GM19463 (cell line): Measurements from ENCODE around the gene GIT2.

ENCODE experiments used
- ATAC-seq: cut with Tn5 transposase; IDR thresholded peaks from one replicate; pipeline ENCODE4 v1.9.1; 2021; ENCODE audit warnings: mild to moderate bottlenecking, moderate library complexity; ENCODE audit not compliant: unreplicated experiment

The GIT2 gene

DNA sequence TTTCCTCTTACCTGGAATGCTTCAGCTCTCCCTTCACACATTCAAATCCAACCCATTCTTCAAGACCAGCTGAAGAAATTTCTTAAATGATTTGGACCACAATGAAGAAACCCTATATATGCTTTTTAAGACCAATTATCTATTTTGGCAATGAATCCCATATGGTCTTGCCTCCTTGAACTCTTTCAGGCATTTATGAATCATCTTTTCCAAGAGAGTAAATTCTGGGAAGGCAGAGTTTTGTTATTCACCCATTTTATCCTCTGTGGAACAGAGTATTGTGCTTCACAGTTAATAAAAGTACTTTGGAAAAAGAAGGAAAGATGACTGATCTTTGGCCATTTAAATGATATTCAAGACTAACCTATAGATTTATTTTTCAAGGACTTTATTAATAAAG is 14.0 kb downstream of the GIT2 start:
- ATAC-seq, result no peak

GRCh38 chr12:109981311-109981710 is 14.9 kb downstream of the GIT2 start:
- no peak for ATAC-seq

- no peak for ATAC-seq
These were observed 23.3 kb downstream of the GIT2 start for GRCh38 chr12:109972821-109973220.

GRCh38 chr12:109968801-109969200 is 27.4 kb downstream of the GIT2 start:
- ATAC-seq, result no peak

DNA sequence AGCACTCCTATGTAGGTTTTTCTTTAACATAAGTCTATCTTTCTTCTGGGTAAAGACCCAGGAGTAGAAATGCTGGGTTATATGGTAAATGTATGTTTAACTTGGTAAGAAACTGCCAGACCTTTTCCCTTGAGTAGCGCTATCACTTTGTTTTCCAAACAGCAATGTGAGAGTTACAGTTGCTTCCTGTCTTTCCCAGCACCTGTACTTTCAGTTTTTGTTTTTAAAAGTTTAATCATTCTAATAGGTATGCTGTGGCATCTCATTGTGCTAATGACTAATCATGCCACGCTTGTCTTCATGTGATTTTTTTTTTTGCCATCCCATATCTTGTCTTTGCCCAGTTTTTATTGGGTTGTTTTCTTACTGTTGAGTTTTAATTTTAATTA is 28.1 kb downstream of the GIT2 start:
- no peak for ATAC-seq

- ATAC-seq, result no peak
These were observed 28.7 kb downstream of the GIT2 start for GRCh38 chr12:109967383-109968031.

GRCh38 chr12:109966546-109966945 is 29.6 kb downstream of the GIT2 start:
- no peak for ATAC-seq

GRCh38 chr12:109963743-109964429 is 32.3 kb downstream of the GIT2 start:
- ATAC-seq, result no peak

DNA sequence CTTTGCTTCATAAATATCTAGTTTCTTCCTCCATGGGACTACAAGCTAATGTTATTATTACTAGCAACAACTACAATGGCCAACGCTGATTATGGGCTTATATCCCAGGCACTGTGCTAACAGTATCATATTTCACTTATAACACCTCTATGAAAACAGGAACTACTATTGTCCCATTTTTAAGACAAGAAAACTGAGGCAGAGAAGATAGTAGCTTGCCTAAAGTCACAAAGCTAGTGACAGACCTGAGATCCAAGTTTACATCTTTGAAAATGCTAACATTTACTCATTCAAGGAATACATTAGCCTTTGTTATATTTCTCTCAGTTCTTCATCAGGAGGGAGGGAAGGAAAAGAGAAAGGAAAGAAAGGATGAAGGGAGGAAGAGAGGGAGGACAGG is 32.8 kb downstream of the GIT2 start:
- no peak for ATAC-seq

GRCh38 chr12:109962398-109962797 is 33.8 kb downstream of the GIT2 start:
- ATAC-seq, result no peak

DNA sequence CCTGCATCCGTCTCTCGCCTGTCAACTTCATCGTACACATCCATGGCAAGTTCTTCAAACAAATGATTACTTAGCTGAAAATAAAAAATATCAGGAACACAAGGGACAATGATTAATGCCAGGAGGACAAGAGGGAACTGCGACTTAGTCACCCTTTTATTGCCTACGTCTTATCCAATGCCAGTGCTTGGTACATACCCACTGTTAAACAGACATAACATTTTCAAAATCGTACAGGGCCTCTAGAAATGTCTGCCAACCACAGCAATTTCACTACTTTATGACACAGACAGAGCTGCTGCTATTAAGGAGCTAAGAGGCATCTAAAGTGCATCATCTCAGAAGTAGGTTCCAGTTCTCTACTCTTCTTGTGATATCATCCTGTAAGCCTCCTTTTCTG is 34.6 kb downstream of the GIT2 start:
- no peak for ATAC-seq

DNA sequence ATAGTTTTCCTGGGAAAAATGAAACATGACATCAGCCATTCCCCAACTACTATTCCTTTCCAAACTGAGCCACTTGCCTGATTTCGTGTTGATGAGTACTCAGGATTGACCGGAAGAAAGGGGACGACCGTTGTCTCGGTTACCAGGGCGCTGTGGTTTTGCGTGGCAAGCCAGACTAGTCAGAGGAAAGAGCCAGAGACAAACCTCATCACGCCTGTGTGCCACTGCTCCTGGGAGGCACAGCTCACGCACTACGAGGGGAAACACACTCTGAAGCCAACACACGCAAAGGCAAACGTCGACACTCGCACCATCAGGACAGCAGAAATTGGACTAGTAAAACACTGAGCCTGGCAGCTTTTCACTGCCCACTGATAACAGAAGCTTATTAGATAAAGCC is 35.0 kb downstream of the GIT2 start:
- no peak for ATAC-seq

DNA sequence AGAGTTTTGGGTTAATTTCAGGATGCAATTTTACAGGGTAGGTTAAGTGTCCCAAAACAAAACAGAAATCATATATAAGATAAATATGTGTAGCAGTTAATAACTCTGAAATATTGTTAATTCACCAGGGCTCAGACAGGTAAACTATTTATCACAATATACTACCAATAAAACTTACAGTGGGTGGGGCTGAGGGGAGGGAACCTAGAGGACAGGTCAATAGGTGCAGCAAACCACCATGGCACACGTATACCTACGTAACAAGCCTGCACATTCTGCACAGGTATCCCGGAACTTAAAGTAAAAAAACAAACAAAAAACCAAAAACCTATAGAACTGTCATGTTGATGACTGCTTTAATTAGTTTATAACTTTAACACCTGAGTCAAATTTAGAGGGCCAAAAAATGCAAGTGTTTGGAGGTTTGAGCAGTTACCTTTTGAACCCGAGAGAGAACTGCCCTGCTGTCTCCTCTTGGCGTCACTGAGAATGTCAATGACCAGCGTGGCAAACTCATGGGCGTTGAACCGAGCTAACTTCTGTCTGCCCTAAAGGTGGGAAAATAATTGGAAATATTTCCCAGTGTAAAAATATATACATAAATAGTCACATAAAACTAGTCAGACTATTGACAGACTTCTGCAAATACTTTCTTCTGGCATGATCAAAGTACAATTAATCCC is 36.6 kb downstream of the GIT2 start:
- ATAC-seq, result no peak

- no peak for ATAC-seq
These were observed 37.8 kb downstream of the GIT2 start for GRCh38 chr12:109958374-109958773.

DNA sequence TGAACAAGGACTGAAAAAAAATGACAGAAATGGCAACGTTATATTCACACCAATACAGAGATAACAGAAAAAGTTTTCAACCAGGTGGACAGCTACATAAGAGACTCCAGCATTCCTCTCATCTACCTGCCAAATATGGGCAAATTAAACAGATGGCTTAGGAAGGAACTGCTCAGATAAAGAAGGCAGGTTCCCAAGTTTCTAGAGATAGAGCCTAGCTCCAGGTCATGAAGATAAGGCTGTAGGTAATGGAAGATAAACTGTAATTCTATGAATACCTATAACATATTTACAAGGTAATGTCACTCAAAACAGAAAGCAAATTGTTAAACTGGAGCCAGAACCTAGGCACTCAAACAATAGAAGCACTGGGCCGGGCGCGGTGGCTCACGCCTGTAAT is 42.5 kb downstream of the GIT2 start:
- ATAC-seq, result no peak

- ATAC-seq, result no peak
These were observed 43.3 kb downstream of the GIT2 start for GRCh38 chr12:109952873-109953272.

DNA sequence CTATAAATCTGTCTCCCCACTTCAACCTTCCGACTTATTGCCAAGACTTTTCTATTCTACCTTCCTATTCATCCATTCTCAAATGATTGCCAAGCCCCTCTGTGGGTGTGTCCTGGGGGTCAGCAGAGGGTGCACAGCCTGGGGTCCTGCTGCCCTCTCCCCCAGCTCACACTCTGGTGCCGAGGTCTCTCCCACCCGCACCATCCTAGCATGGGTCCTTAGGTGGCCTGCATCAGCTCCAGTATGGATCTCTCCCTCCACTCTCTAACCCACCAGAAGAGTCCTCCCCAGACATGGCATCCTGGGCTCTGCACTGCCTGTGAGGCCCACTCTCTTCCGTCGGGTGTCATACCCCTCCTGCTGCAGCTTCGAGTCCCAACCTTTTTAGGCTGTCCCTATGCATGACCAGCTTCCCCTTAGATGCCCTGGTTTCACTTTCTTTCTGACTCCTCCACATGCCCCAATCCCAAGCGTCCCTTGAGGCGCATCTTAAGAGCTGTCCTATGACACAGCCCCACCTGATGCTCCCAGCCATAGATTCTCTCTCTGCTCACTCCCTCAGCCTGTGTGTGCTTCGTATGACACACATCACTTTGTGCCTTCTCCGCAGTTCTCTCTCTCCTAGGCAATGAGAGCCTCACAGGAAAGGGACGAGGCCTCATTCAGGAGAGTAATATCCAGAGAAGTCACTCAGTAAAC is 43.9 kb downstream of the GIT2 start:
- ATAC-seq, result peak; percentile 70

- ATAC-seq, result no peak
These were observed 44.4 kb downstream of the GIT2 start for GRCh38 chr12:109951751-109952150.

DNA sequence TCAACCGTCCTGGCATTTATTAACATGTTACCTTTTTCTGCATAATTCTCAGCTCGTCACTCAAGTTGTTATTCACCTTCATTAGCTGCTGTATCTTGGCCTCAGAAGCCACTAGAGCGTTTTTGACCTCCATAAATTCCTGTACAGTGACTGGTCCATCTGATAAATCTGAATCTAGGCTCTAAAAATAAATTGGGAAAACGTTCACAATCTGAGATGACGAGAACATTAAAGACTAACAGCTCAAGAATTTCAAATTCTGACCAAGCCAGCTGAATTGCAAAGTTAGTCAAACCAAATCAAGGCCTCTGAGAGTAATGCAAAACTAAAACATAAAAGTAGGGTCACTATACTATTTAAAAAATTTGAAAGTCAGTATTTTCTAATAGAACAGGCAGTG is 45.0 kb downstream of the GIT2 start:
- ATAC-seq, result no peak

- no peak for ATAC-seq
These were observed 45.5 kb downstream of the GIT2 start for GRCh38 chr12:109950625-109951024.

- no peak for ATAC-seq
These were observed 47.1 kb downstream of the GIT2 start for GRCh38 chr12:109949089-109949488.

GRCh38 chr12:109948368-109948767 is 47.8 kb downstream of the GIT2 start:
- no peak for ATAC-seq
